ENCODE results near the gene CCL11.

DNA sequence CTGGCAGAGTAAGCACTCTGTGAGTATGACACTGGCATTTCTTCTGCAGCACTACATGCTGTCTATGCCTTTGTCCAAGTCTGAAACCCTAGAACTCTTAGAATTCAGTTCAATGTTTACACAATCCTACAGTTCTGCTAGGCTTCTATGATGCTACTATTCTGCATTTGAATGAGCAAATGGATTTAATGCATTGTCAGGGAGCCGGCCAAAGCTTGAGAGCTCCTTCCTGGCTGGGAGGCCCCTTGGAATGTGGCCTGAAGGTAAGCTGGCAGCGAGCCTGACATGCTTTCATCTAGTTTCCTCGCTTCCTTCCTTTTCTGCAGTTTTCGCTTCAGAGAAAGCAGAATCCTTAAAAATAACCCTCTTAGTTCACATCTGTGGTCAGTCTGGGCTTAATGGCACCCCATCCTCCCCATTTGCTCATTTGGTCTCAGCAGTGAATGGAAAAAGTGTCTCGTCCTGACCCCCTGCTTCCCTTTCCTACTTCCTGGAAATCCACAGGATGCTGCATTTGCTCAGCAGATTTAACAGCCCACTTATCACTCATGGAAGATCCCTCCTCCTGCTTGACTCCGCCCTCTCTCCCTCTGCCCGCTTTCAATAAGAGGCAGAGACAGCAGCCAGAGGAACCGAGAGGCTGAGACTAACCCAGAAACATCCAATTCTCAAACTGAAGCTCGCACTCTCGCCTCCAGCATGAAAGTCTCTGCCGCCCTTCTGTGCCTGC, 30.7 kb upstream of the CCL11 start, which contains the start of gene CCL2:
- TF ChIP-seq GATA3 (IDR thresholded peaks at IDR 0.05; ENCODE audit: low read depth, low read length): no peak
- no peak for TF ChIP-seq GATA2 (IDR thresholded peaks at IDR 0.05; ENCODE audit: low read depth, low read length)

Measured in SH-SY5Y (cell line).